GM12878 (cell line): ENCODE data around the gene CALHM1. TPM values are rescaled to one million over a fixed set of nuclear protein-coding genes. Genes with fewer than 3 reads are reported as not detected.

Experiments used
- ATAC-seq: fragments of 200-7000 bp; cut with Tn5 transposase; 3 replicates; pipeline ENCODE4 v1.9.1; 2020; ENCODE audit warnings: mild to moderate bottlenecking, moderate library complexity
- BruUV-seq: library from RNA; stranded (reverse); fragments of 400-500 nt; replicated peaks from 2 replicates; lab custom pipeline; 2021; lab: Mats Ljungman, UMichigan
- CTCF ChIA-PET: fragments of 300-600 bp; sonication (Branson Sonifier 250); formaldehyde crosslinking; extraction: SDS; loops from one replicate; lab custom pipeline; 2021; ENCODE audit warnings: inconsistent platforms; lab: Yijun Ruan, JAX
- POLR2A ChIA-PET: fragments of 350-600 bp; formaldehyde crosslinking; extraction: SDS; loops from one replicate; lab custom pipeline; 2021; ENCODE audit warnings: inconsistent platforms; lab: Charles Lee
- RAD21 ChIA-PET: fragments of 300-600 bp; sonication (Branson Sonifier 250); formaldehyde crosslinking; loops from one replicate; lab custom pipeline; 2023; ENCODE audit warnings: antibody characterized with exemption; ENCODE audit not compliant: unreplicated experiment; lab: Charles Lee
- SMC1A ChIA-PET: fragments of 300-600 bp; sonication (Branson Sonifier 250); formaldehyde crosslinking; loops from one replicate; lab custom pipeline; 2023; ENCODE audit not compliant: unreplicated experiment, uncharacterized antibody; lab: Charles Lee
- DNase-seq: peaks from one replicate; pipeline ENCODE4 v3.0.0-alpha.2; 2011; ENCODE audit warnings: low read depth, low spot score
- FAIRE-seq: peaks from 3 replicates; lab custom pipeline; 2011; peaks lifted over from hg19 to GRCh38; lab: Jason Lieb, UNC
- H2AFZ ChIP-seq: 2 replicates; pipeline ENCODE4 v1.6.0; 2011; ENCODE audit warnings: low read depth, low read length, control low read depth; ENCODE audit not compliant: control insufficient read depth
- H3K27ac ChIP-seq: 2 replicates; pipeline ENCODE4 v1.5.1; 2011; ENCODE audit warnings: control low read depth; ENCODE audit not compliant: control insufficient read depth, insufficient read depth
- H3K27me3 ChIP-seq, 2 experiments: replicated peaks in 1 of 2; 2 replicates each; pipeline versions ENCODE4 v1.6.0 to v1.6.1; 2011; ENCODE audit warnings: low read length in 1 of 2; ENCODE audit not compliant: control insufficient read depth in 2 of 2, insufficient read depth in 2 of 2
- H3K36me3 ChIP-seq, 2 experiments: 2 replicates each; pipeline ENCODE4 v1.5.1; 2011; ENCODE audit warnings: low read length in 1 of 2; ENCODE audit not compliant: control insufficient read depth in 2 of 2, insufficient read depth in 2 of 2
- H3K4me1 ChIP-seq: 2 replicates; pipeline ENCODE4 v1.6.1; 2011; ENCODE audit warnings: mild to moderate bottlenecking, low read length, moderate library complexity, mixed read lengths; ENCODE audit not compliant: control insufficient read depth, insufficient read depth
- H3K4me2 ChIP-seq: 2 replicates; pipeline ENCODE4 v1.6.0; 2011; ENCODE audit warnings: control low read depth; ENCODE audit not compliant: control insufficient read depth, insufficient read depth
- H3K4me3 ChIP-seq: fragments of 200-600 bp; sonication (generic); 2 replicates; pipeline ENCODE4 v1.5.1; 2016
- H3K79me2 ChIP-seq: 2 replicates; pipeline ENCODE4 v1.6.0; 2011; ENCODE audit warnings: low read length; ENCODE audit not compliant: control insufficient read depth, insufficient read depth
- H3K9ac ChIP-seq: 2 replicates; pipeline ENCODE4 v1.8.0; 2011; ENCODE audit warnings: low read length, control low read depth, mixed read lengths; ENCODE audit not compliant: control insufficient read depth, insufficient read depth
- H3K9me3 ChIP-seq: replicated peaks from 3 replicates; pipeline ENCODE4 v1.5.1; 2011; ENCODE audit warnings: mild to moderate bottlenecking, low read length; ENCODE audit not compliant: control insufficient read depth, insufficient read depth
- H4K20me1 ChIP-seq: 2 replicates; pipeline ENCODE4 v1.6.0; 2011; ENCODE audit not compliant: control insufficient read depth, insufficient read depth
- BCL11A ChIP-seq: IDR thresholded peaks from 2 replicates; pipeline ENCODE4 v1.6.1; 2011; ENCODE audit warnings: low read depth, low read length
- BRCA1 ChIP-seq: IDR thresholded peaks from 2 replicates; pipeline ENCODE4 v1.6.1; 2011; ENCODE audit warnings: low read depth, low read length, improper control_type of control experiment
- CHD4 ChIP-seq: fragments of 200-600 bp; sonication (generic); IDR thresholded peaks from 2 replicates; pipeline ENCODE4 v1.6.1; 2016; ENCODE audit warnings: mild to moderate bottlenecking
- FOXK2 ChIP-seq: fragments of 450-650 bp; IDR thresholded peaks from 2 replicates; pipeline ENCODE4 v1.6.1; 2017; ENCODE audit warnings: mild to moderate bottlenecking, moderate library complexity
- GABPA ChIP-seq: IDR thresholded peaks from 2 replicates; pipeline ENCODE4 v1.6.1; 2014; ENCODE audit warnings: antibody characterized with exemption, low read depth, mild to moderate bottlenecking, inconsistent platforms
- JUNB ChIP-seq: IDR thresholded peaks from 2 replicates; pipeline ENCODE4 v1.6.1; 2016; ENCODE audit warnings: antibody characterized with exemption, mild to moderate bottlenecking
- SMARCA5 ChIP-seq: fragments of 450-650 bp; IDR thresholded peaks from 2 replicates; pipeline ENCODE4 v1.6.1; 2017; ENCODE audit warnings: mild to moderate bottlenecking
- SP1 ChIP-seq: IDR thresholded peaks from one replicate; pipeline ENCODE4 v1.6.1; 2011; ENCODE audit warnings: low read depth, low read length
- SREBF1 ChIP-seq: IDR thresholded peaks from 2 replicates; pipeline ENCODE4 v1.6.1; 2012; ENCODE audit warnings: mild to moderate bottlenecking, low read length
- ZBED1 ChIP-seq: IDR thresholded peaks from 2 replicates; pipeline ENCODE4 v1.6.1; 2016; ENCODE audit warnings: borderline replicate concordance
- WGBS: methylation state at CpG from one replicate; pipeline ENCODE4 v1.1.6; 2016; ENCODE audit warnings: low lambda C conversion rate; ENCODE audit not compliant: insufficient replicate concordance, insufficient coverage; ENCODE audit errors: missing lambda C conversion rate; 5-methylcytosine and 5-hydroxymethylcytosine counted together
- in situ Hi-C: fragments of 300-500 bp; cut with MboI; formaldehyde crosslinking; loops from 9 replicates; pipeline ENCODE4 v1.14.3; 2018; ENCODE audit warnings: mixed read lengths
- intact Hi-C: fragments of 100-400 bp; cut with micrococcal nuclease; formaldehyde crosslinking; loops from one replicate; pipeline ENCODE4 v1.14.2; 2022; ENCODE audit not compliant: unreplicated experiment
- polyA plus RNA-seq, 11 experiments: library from polyadenylated mRNA; depleted of rRNA in 4 of 11; unstranded in 6 of 11; stranded (reverse) in 5 of 11; fragments of >200 nt; fragmentation: Nextera tagmentation in 4 of 11; fragmentation: Illumina TruSeq in 1 of 11; extraction: Ambion mirVana in 4 of 11; extraction: Trizol in 1 of 11; gene quantifications; 1 replicate in 1 of 11; 2 replicates in 10 of 11; pipeline versions ENCODE4 v1.2.1 to v1.2.3, GENCODE V29; 2011 to 2016; ENCODE audit warnings: inconsistent platforms in 2 of 11, missing spikeins in 2 of 11, low read depth in 1 of 11
- total RNA-seq, 4 experiments: library from RNA; depleted of rRNA in 3 of 4; stranded (reverse); fragments of >200 nt in 3 of 4; fragmentation: Illumina TruSeq in 1 of 4; extraction: Trizol in 1 of 4; gene quantifications; 2 replicates each; pipeline versions ENCODE4 v1.2.1 to v1.2.3, GENCODE V29; 2013 to 2021
- TF ChIP-seq, protein P1 (sequence below): fragments of 450-650 bp; formaldehyde crosslinking; IDR thresholded peaks from 2 replicates; pipeline ENCODE4 v1.4.0; 2022; ENCODE audit warnings: mild to moderate bottlenecking, moderate library complexity
- TF ChIP-seq, protein P2 (sequence below): fragments of 150-350 bp; IDR thresholded peaks from 2 replicates; pipeline ENCODE4 v1.6.1; 2014; ENCODE audit warnings: mild to moderate bottlenecking, low read depth, low read length
- TF ChIP-seq, protein P3 (sequence below): IDR thresholded peaks from 2 replicates; pipeline ENCODE4 v1.6.1; 2012; ENCODE audit warnings: low read depth, low read length, improper control_type of control experiment
- TF ChIP-seq, protein P4 (sequence below): fragments of 450-650 bp; formaldehyde crosslinking; IDR thresholded peaks from 2 replicates; pipeline ENCODE4 v1.5.0; 2022; ENCODE audit warnings: mild to moderate bottlenecking, missing genetic modification characterization
- TF ChIP-seq, protein P5 (sequence below): fragments of 450-650 bp; IDR thresholded peaks from 2 replicates; pipeline ENCODE4 v1.6.1; 2014; ENCODE audit warnings: mild to moderate bottlenecking

The CALHM1 gene
- total and polyA plus RNA-seq, 10 of the 15 experiments (the other 5 are each of a cell fraction or from before 2014, with no cell fraction given), result 0.05 to 1.7 (median 0.17) TPM

DNA sequence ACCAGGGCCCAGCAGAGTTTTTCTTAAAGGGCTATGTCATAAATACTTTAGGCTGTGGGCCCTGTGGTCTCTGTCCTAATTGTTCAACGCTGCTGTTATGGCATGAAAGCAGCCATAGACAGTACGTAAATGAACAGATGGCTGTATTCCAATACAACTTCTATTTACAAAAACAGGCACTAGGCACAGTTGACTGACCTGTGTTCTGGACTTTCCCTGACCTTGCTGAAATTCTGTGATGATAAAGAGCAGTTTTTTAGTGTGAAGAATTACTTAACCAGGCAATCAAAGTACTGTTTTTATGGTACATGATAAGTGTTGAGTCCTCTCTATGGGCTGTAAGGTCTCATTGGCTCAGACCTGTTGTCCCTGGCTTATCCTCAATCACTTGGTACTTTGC is 45.1 kb downstream of the CALHM1 start:
- CTCF ChIA-PET, result interaction anchor here (0.9 to 8.0 kb wide), 4 partner anchors 38 to 129 kb away, joined by 5 to 195 read pairs (median 101); partner anchors contain the start of genes CALHM2 and CALHM3
- H3K27ac ChIP-seq, result no peak overlapping the region
- WGBS, result 100% methylated on average over 2 of the region's 2 CpGs
- intact Hi-C loops (loop anchor here (10.0 kb wide), 1 partner anchor 181 kb away; no protein-coding TSS in a partner anchor), in situ Hi-C loops (no loop called here)
- H3K4me3 ChIP-seq, result no peak overlapping the region
- no peak overlapping the region for H2AFZ ChIP-seq
- RAD21 ChIA-PET, result interaction anchor here (0.6 kb wide), 1 partner anchor 536 kb away, joined by 3 read pairs; no protein-coding TSS in a partner anchor
- no peak for DNase-seq
- H3K79me2 ChIP-seq, result no peaks in the 10 kb centered on the region; the same call in 1 of the 2 replicates
- no peaks in the 10 kb centered on the region for H4K20me1 ChIP-seq
- no TSS peak for BruUV-seq
- H3K4me2 ChIP-seq, result no peak overlapping the region
- POLR2A ChIA-PET, result no interaction called here
- H3K27me3 ChIP-seq, result no peaks in the 10 kb centered on the region
- SMC1A ChIA-PET, result interaction anchor here (1.3 to 4.5 kb wide), 2 partner anchors 63 to 72 kb away, joined by 4 to 43 read pairs; no protein-coding TSS in a partner anchor
- ATAC-seq, result no peak
- H3K36me3 ChIP-seq, result peaks cover 33 to 59% of the 10 kb centered on the region in 2 experiments
- no peaks in the 10 kb centered on the region for H3K9me3 ChIP-seq
- H3K4me1 ChIP-seq, result no peaks in the 10 kb centered on the region
- no peak overlapping the region for H3K9ac ChIP-seq
- FAIRE-seq, result no peak
- TF ChIP-seq, protein P1, sequence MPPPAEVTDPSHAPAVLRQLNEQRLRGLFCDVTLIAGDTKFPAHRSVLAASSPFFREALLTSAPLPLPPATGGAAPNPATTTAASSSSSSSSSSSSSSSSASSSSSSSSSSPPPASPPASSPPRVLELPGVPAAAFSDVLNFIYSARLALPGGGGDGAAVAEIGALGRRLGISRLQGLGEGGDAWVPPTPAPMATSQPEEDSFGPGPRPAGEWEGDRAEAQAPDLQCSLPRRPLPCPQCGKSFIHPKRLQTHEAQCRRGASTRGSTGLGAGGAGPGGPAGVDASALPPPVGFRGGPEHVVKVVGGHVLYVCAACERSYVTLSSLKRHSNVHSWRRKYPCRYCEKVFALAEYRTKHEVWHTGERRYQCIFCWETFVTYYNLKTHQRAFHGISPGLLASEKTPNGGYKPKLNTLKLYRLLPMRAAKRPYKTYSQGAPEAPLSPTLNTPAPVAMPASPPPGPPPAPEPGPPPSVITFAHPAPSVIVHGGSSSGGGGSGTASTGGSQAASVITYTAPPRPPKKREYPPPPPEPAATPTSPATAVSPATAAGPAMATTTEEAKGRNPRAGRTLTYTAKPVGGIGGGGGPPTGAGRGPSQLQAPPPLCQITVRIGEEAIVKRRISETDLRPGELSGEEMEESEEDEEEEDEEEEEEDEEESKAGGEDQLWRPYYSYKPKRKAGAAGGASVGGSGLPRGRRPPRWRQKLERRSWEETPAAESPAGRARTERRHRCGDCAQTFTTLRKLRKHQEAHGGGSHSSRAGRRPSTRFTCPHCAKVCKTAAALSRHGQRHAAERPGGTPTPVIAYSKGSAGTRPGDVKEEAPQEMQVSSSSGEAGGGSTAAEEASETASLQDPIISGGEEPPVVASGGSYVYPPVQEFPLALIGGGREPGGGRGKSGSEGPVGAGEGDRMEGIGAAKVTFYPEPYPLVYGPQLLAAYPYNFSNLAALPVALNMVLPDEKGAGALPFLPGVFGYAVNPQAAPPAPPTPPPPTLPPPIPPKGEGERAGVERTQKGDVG (CRISPR knock-in tag), result no peak
- TF ChIP-seq GABPA (no peak), BRCA1 (no peak), SMARCA5 (no peak), BCL11A (no peak), JUNB (no peak), CHD4 (no peak), ZBED1 (no peak), SREBF1 (no peak), FOXK2 (no peak), SP1 (no peak)
- TF ChIP-seq, protein P2, sequence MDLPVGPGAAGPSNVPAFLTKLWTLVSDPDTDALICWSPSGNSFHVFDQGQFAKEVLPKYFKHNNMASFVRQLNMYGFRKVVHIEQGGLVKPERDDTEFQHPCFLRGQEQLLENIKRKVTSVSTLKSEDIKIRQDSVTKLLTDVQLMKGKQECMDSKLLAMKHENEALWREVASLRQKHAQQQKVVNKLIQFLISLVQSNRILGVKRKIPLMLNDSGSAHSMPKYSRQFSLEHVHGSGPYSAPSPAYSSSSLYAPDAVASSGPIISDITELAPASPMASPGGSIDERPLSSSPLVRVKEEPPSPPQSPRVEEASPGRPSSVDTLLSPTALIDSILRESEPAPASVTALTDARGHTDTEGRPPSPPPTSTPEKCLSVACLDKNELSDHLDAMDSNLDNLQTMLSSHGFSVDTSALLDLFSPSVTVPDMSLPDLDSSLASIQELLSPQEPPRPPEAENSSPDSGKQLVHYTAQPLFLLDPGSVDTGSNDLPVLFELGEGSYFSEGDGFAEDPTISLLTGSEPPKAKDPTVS, result no peak
- TF ChIP-seq, protein P3, sequence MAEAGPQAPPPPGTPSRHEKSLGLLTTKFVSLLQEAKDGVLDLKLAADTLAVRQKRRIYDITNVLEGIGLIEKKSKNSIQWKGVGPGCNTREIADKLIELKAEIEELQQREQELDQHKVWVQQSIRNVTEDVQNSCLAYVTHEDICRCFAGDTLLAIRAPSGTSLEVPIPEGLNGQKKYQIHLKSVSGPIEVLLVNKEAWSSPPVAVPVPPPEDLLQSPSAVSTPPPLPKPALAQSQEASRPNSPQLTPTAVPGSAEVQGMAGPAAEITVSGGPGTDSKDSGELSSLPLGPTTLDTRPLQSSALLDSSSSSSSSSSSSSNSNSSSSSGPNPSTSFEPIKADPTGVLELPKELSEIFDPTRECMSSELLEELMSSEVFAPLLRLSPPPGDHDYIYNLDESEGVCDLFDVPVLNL, result no peak
- TF ChIP-seq, protein P4, sequence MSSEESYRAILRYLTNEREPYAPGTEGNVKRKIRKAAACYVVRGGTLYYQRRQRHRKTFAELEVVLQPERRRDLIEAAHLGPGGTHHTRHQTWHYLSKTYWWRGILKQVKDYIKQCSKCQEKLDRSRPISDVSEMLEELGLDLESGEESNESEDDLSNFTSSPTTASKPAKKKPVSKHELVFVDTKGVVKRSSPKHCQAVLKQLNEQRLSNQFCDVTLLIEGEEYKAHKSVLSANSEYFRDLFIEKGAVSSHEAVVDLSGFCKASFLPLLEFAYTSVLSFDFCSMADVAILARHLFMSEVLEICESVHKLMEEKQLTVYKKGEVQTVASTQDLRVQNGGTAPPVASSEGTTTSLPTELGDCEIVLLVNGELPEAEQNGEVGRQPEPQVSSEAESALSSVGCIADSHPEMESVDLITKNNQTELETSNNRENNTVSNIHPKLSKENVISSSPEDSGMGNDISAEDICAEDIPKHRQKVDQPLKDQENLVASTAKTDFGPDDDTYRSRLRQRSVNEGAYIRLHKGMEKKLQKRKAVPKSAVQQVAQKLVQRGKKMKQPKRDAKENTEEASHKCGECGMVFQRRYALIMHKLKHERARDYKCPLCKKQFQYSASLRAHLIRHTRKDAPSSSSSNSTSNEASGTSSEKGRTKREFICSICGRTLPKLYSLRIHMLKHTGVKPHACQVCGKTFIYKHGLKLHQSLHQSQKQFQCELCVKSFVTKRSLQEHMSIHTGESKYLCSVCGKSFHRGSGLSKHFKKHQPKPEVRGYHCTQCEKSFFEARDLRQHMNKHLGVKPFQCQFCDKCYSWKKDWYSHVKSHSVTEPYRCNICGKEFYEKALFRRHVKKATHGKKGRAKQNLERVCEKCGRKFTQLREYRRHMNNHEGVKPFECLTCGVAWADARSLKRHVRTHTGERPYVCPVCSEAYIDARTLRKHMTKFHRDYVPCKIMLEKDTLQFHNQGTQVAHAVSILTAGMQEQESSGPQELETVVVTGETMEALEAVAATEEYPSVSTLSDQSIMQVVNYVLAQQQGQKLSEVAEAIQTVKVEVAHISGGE (CRISPR knock-in tag), result no peak
- TF ChIP-seq, protein P5, sequence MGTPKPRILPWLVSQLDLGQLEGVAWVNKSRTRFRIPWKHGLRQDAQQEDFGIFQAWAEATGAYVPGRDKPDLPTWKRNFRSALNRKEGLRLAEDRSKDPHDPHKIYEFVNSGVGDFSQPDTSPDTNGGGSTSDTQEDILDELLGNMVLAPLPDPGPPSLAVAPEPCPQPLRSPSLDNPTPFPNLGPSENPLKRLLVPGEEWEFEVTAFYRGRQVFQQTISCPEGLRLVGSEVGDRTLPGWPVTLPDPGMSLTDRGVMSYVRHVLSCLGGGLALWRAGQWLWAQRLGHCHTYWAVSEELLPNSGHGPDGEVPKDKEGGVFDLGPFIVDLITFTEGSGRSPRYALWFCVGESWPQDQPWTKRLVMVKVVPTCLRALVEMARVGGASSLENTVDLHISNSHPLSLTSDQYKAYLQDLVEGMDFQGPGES, result no peak
